NCI-H2227 treated with DMSO at 0.1 percent for 48 hours (cell line): ENCODE measurements around the gene SPATA13.

Experiments used
- DNase-seq: peaks from one replicate; lab custom pipeline; 2025; lab: John Stamatoyannopoulos, UW

SPATA13 gene

DNA sequence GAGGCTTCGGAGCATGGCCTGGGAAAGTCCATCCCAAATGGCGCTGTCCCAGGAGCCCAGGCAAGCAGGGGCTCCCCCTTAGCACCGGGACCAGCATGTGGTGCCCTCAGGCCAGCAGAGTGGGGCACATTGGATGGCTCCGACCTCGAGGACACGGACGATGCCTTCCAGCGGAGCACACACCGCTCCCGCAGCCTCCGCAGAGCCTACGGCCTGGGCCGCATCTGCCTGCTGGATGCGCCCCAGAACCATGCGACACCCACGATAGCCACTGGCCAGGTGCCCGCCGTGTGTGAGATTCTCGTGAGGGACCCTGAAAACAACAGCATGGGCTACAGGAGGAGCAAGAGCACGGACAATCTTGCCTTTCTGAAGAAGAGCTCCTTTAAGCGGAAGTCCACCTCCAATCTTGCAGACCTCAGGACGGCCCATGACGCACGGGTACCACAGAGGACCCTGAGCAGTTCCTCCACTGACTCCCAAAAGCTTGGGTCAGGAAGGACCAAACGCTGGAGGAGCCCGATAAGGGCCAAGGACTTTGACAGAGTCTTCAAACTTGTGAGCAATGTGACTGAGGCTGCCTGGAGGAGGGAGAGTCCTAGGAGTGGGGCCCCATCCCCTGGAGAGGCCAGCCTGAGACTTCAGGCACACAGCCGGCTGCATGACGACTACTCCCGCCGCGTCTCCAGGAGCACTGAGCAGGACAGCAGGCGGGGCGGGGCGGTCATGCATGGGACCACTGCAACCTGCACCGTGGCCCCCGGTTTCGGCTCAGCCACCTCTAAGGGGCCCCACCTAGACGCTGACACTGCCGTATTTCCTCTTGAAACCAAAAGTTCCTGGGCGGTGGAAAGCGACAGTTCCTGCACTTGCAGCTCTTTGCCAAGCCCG is 63.1 kb downstream of the SPATA13 start:
- no peak for DNase-seq

DNA sequence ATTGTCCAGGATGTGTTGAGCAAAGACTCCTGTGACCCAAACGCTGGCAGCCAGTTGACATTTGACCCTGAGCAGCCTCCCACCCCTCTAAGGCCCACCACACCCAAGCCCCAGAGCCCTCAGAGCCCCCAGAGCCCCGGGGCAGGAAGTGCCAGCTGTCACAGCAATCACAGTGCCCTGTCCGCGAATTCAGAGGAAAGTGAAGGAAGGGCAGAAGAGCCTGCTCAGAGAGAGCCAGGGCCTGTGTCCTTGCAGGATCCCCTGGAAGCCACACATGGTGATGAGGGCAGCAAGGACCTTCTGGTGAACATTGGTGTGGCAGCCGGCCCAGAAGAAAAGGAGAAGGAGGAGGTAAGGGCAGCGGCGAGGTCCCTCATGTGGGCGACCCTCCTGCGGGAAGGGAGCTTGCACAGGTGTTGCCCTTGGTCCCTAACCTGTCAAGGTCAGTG is 63.7 kb downstream of the SPATA13 start:
- no peak for DNase-seq

GRCh38 chr13:24225062-24225461 is 64.5 kb downstream of the SPATA13 start:
- DNase-seq: no peak

DNA sequence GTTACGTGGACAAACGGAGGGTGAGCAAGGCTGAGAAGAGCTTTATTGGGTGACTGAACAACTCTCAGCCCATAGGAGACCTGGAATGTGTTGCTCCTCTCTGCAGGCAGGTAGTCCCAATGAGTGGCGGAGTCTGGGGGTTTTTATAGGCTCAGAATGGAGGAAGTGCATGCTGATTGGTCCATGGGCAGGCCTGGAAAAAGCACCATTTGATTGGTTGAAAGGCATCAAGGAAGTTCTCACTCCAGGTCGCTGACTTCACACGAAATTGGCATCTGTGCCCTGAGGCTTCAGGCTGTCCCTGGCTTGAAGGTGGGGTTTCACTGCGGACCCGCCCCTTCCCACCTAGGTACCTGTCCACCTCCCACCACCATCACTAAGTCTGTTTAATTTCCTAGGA is 65.4 kb downstream of the SPATA13 start:
- DNase-seq: no peak

DNA sequence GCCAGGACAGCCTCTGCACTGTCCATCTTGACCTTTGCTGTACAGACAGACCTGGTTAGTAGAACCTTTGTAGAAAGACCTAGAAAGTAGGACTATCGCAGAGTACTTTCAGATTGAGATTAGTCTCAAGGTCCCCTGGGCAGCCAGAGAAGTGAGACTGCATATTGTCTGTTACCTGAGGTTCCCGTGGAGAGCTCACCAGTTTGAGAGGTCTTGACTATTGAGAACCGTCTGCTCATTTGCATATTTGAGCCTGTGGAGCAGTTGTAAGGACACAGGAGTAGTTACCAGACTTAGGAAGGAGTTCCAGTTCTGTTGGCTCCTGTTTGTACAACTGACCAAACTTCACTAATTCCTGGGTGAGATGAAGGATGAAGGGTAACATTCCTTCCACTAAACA is 66.2 kb downstream of the SPATA13 start:
- DNase-seq: no peak

DNA sequence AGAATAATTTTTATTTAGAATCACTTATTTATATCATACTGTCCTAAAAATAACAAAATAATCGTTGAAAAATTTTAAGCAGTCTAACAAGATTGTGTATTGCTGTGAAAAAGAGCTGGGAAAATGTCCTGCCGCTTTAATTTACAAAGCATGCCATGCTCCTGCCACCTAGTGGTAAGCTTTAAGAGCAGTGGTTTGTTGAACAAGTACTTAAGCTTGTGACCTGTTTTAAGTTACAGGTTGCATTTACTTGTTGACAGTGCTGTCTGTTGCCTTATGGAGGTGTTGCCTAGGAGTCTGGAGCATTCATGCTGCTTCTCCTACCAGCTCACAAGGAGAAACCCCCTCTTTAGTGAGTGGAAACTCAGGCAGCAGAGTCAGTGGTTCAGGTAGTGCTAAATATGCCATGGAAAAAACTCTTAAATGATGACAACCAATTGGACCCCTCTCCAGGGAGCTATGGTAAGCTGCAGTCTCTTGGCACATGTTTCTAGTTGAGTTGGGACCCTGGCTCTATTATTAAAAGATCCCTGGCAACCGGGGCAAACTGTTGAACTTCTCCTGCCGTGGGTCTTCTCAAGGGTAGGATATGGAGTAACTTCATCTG is 68.4 kb downstream of the SPATA13 start:
- DNase-seq: peak; percentile 27

DNA sequence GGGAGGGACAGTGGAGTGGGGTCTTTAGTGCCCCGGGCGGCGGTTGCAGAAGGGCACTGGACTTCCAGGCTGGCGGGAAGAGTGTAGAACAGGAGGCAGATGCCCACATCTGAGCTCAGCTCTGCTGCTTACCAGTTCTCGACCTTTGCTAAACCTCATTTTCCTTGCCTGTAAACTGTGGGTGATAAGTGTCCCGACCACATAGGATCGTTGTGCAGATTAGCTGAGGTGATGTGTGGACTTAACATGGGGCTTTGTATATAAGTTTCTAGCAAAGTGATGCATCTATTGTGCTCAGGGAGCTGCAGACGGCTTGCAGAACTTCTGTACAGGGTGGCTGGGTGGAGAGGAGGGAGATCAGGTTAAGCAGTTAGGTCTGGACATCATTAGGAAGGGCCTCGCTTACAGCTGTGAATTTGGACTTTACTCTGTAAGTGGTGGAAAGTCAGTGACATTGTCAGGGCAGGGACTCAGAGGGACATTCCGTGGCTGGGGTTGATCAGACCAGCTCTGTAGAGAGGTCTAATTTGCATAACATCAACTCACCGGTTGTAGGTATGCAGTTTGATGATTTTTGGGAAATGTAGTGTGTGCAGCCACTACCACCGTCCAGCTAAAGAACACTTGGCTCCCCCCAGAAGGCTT is 70.0 kb downstream of the SPATA13 start:
- no peak for DNase-seq

GRCh38 chr13:24231377-24231776 is 70.9 kb downstream of the SPATA13 start:
- DNase-seq: no peak

GRCh38 chr13:24232037-24232436 is 71.5 kb downstream of the SPATA13 start:
- no peak for DNase-seq

DNA sequence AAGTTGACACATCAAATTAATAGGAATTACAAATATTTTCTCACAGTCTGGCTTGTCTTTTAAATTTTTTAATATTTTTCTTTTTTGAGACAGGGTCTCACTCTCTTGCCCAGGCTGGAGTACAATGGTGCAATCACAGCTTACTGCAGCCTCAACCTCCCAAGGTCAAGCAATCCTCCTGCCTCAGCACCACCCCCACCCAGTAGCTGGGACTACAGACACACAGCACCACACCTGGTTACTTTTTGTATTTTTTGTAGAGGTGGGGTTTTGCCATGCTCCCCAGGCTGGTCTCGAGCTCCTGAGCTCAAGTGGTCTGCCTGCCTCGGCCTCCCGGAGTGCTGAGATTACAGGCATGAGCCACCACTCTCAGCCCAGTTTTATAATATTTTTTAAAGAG is 72.0 kb downstream of the SPATA13 start:
- no peak for DNase-seq

DNA sequence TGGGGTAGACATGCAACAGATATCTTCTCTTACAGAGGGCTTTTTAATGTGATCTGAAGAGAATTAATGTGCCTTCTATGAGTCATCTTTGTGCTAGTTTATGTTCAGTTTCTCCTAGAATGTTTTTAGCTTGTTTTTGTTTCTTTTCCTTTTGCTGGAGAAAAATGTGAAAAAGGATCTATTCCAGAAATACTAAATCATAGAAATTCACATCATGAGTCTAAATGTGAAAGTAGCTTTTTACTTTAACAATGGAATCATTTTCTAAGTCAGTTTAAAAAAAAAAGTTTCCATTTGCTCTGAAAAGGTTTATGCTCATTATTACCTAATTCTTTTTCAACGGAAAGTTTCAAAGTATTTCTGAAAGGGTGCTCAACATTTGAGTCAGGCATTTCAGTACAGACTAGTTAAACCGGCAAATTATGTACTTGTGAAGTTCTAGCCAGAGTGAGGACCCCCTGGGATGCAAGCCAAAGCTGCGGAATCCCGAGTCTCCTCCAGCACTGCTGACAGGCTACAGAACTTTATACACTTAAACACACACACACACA is 72.9 kb downstream of the SPATA13 start:
- no peak for DNase-seq

DNA sequence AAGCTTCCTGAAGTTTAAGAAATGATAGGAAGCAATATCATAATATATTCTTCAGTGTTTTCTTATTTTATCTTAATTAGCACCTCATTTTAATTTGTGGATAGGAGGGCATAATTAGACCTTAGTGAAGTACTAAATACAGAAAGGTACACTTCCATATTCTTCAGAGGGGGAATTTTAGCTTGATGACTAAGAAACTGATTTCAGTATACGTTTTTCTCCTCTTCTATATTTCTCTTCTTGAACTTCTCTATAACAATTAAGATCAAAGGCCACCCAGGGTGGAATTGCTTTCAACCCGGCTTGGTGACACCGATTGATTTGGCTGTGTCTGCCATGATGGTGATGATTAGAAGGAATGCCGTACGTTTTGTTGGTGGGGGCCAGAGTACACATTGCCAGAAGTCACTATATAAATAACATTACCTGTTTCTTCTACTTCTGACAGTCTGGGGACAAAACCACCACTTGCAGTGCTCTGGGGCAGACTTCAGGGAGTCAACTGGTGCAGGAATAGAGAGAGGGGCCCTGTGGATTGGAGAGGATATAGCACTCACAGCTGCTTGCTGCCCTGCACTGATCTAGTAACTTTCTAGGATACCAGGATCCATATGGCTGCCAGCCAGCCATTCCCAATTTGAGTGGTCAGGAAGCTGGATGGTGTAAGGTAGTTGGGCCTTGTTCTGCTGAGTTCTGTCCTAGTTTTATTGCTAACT is 73.8 kb downstream of the SPATA13 start:
- no peak for DNase-seq

DNA sequence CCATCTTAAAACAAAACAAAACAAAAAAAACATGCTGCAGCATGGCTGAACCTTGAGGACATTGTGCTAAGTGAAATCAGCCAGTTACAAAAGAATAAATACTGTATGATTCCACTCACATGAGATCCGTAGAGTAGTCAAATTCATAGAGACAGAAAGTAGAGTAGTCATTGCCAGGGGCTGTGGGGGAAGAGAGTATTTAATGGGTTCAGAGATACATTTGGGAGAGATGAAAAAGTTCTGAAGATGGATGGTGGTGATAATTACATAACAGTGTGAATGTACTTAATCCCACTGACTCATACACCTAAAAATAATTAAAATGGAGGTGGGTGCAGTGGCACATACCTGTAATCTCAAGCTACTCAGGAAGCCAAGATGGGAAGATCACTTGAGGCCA is 76.8 kb downstream of the SPATA13 start:
- no peak for DNase-seq

DNA sequence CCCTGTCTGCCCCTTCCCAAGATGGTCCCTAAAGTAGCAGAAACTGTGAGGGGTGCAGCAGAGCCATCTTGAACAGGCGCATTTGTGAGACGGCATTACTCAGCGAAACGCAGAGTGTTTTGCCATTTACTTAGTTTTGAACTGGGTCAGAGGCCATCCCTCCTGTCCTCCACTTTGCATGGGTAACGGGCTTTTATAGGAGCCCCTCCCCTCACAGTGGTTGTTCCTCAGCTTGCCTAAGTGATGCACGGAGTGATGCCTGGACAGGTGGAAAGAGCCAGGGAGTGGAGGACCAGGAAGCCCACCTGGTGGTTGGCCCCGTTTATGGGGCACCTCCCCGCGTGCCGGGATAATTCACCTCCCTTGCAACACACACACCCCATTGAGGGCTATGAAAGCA is 80.8 kb downstream of the SPATA13 start:
- no peak for DNase-seq

GRCh38 chr13:24242100-24242499 is 81.6 kb downstream of the SPATA13 start:
- DNase-seq: no peak

DNA sequence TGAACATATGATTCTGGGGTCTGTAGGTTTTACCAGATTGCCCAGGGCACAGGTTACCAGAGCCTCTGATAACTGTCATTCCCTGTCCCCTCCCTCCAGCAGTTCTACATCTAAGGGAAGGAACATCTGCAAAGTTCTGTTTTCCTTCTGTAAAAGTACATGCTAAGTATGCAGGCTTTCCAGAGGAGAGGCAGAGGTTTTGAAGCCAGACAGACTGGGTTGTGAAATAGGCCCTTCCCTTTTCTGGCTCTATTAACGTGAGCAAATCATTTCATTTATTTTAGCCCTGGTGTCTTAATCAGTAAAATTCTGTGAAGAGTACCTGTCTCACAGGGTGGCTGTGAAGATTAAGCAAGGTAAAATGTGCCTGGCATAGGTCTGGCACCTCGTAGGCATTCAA is 82.8 kb downstream of the SPATA13 start:
- no peak for DNase-seq

- DNase-seq: no peak
Observed at GRCh38 chr13:24244802-24245201, 84.3 kb downstream of the SPATA13 start.

GRCh38 chr13:24247016-24247415 is 86.5 kb downstream of the SPATA13 start:
- DNase-seq: no peak

DNA sequence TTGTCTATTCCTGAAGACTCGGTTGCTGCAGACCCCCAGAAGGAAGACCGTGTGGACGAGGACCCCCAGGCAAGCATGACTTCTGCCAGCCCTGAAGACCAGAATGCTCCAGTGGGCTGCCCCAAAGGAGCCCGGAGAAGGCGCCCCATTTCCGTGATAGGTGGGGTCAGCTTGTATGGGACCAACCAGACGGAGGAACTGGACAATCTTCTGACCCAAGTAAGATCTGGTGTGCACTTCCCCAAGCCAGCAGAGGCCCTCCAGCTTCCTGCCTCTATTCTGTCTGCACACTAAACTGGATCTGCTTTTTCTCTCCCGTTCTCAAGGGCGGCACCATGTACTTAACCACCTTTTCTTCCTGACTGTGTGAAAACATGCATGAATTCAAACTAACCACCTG is 89.1 kb downstream of the SPATA13 start:
- DNase-seq: no peak

DNA sequence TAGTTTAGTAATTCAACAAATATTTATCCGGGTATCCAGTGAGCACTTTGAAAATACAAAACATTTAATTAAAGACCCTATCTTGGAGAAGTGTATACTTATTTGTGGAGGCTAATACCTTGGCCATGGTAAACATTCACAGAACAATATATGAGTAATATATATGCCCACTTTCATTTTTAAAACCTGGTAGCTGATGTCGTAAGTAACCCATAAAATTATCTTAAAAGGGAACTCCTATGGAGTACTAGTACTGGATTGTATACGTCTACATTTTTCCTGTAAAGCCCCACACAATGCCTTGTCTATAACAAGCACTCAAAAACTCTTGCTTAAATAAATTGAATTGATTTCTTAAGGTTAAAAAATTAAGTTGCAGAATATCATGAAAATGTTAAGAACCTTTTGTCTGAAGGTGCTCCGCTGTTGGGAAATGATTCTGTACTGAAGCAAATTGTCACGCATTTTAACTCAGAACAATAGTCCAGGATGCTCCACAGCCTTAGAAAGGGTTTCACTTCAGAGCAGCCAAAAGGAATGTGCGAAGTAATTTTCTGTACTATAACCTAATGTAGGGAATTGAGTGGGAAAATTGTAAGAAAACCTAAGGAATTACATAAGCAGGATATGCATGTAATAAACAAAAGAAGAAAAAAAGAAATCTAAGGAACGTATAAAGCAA is 90.0 kb downstream of the SPATA13 start:
- no peak for DNase-seq

DNA sequence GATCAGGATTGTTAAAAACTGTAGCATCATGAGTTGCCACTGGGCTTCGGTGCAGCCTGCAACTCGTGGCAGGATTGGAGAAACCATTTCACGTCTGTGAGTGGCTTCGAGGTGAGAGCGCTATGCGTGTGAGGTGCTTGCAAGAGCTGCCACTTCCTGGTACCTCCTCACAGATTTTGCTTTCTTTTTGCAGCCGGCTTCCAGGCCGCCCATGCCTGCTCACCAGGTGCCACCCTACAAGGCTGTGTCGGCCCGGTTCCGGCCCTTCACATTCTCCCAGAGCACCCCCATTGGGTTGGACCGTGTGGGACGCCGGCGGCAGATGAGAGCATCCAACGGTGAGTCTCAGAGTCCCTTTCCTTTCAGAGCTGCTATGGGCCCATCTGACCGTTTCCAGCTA is 91.0 kb downstream of the SPATA13 start:
- no peak for DNase-seq

- DNase-seq: no peak
Observed at GRCh38 chr13:24252136-24252535, 91.6 kb downstream of the SPATA13 start.
